Measurements from ENCODE around the gene CFAP210.

DNA sequence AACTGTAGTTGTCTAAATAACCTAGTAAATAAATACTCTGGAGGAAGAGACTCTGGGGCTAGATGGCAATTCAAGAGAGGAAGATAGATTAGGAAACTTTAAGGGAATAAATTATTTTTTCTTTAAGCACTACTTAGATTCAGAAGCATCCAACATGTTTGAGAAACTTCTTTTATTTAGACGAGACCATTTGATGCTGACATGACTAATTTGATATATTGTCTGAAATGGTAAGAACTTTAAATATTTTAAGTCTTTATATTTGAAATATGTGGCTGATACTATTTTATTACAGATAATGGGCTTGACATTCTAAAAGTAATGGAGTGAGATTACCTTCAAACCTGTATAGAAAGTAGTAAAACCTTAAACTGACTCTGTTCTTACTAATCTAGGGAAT, 73.7 kb downstream of the CFAP210 start:
- TF ChIP-seq, protein P1, sequence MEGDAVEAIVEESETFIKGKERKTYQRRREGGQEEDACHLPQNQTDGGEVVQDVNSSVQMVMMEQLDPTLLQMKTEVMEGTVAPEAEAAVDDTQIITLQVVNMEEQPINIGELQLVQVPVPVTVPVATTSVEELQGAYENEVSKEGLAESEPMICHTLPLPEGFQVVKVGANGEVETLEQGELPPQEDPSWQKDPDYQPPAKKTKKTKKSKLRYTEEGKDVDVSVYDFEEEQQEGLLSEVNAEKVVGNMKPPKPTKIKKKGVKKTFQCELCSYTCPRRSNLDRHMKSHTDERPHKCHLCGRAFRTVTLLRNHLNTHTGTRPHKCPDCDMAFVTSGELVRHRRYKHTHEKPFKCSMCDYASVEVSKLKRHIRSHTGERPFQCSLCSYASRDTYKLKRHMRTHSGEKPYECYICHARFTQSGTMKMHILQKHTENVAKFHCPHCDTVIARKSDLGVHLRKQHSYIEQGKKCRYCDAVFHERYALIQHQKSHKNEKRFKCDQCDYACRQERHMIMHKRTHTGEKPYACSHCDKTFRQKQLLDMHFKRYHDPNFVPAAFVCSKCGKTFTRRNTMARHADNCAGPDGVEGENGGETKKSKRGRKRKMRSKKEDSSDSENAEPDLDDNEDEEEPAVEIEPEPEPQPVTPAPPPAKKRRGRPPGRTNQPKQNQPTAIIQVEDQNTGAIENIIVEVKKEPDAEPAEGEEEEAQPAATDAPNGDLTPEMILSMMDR (IDR thresholded peaks at IDR 0.05) = no peak
- TF ChIP-seq POLR2A (IDR thresholded peaks at IDR 0.05) = no peak
